Mucosa of descending colon (tissue), 3 donors: ENCODE measurements around the gene ERP44. TPM values are rescaled to one million over a fixed set of nuclear protein-coding genes. Genes with fewer than 3 reads are reported as not detected.
"Not testable (repeated sequence)": the region's sequence is repeated elsewhere in the genome, so short reads cannot be mapped to it uniquely, and the experiment has no call there.

Experiments
- ATAC-seq: fragments of 200-7000 bp; cut with Tn5 transposase; one replicate; pipeline ENCODE4 v1.9.1; 2020; ENCODE audit warnings: mild to moderate bottlenecking, moderate library complexity
- DNase-seq, 3 donors: peaks; one replicate each; pipeline ENCODE4 v3.0.0-alpha.2; 2020
- H3K36me3 ChIP-seq: fragments of 200-600 bp; one replicate; pipeline ENCODE4 v1.8.0; 2021; ENCODE audit warnings: low read depth, mild to moderate bottlenecking
- H3K4me1 ChIP-seq: fragments of 200-600 bp; one replicate; pipeline ENCODE4 v1.8.0; 2021; ENCODE audit warnings: low read depth, mild to moderate bottlenecking
- H3K4me3 ChIP-seq: fragments of 200-600 bp; one replicate; pipeline ENCODE4 v1.8.0; 2021; ENCODE audit warnings: mild to moderate bottlenecking
- H3K9me3 ChIP-seq: fragments of 200-600 bp; one replicate; pipeline ENCODE4 v1.8.0; 2021; ENCODE audit warnings: mild to moderate bottlenecking
- CTCF ChIP-seq: fragments of 200-600 bp; IDR thresholded peaks from one replicate; pipeline ENCODE4 v1.8.0; 2022; ENCODE audit warnings: antibody characterized with exemption, mild to moderate bottlenecking
- intact Hi-C, 2 donors: fragments of 100-400 bp; cut with DNase I in 1 of 2; cut with micrococcal nuclease in 1 of 2; formaldehyde crosslinking; loops; one replicate each; pipeline versions ENCODE4 v1.11.0 to v1.11.1; 2022; cut with DNase I, micrococcal nuclease
- total RNA-seq, 3 donors: library from RNA; stranded (reverse); fragmentation: NEBNext Ultra II Directional in 2 of 3; extraction: Animal tissue kit (Norgen Biotek cat#: 25700) in 2 of 3; gene quantifications; one replicate each; pipeline versions ENCODE4 v1.2.1 to v1.2.4, GENCODE V29; 2021 to 2023
- donor health status: DM: no; HTN: no; CAD: no; lungs with moderate emphysema.
- donor health status: DM: no; HTN: no; CAD: no.
- donor health status: DM: no; HTN: yes; CAD: no.

The ERP44 gene
- total RNA-seq, 3 donors from 2014 or later: 19.5 to 29.7 (median 26.4) TPM

DNA sequence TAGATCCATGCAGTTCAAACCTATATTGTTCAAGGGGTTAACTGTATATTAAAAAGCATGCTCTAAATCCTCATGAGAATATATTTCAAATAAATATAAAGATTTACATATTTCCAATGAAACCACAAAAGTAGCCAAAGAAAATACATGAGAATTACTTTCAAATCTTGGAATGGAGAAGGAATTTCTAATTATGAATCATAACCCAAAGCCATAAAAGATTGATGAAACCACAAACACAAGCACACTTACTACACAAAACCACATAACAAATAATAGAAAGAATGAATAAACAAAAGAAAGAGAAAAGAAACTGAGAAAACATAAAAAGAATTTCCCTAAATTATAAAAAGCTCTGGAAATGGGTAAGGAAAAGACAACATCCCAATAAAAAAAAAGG is 16.0 kb downstream of the ERP44 start:
- H3K9me3 ChIP-seq: no peaks in the 10 kb centered on the region
- no peak overlapping the region for H3K4me3 ChIP-seq
- H3K4me1 ChIP-seq: no peaks in the 10 kb centered on the region
- ATAC-seq (no peak), DNase-seq (no peak)
- no peak for TF ChIP-seq CTCF
- intact Hi-C loops: no loop called here
- no peaks in the 10 kb centered on the region for H3K36me3 ChIP-seq

DNA sequence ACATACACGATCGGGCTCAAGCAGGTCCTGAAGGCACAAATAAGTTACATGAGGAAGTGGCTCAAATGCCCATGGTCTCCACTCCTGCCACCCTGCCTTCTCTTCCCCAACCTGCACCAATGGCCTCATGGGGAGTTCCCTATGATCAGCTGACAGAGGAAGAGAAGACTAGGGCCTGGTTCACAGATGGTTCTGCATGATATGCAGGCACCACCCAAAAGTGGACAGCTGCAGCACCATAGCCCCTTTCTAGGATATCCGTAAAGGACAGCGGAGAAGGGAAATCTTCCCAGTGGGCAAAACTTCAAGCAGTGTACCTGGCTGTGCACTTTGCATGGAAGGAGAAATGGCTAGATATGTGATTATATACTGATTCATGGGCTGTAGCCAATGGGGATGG is 22.5 kb downstream of the ERP44 start:
- H3K36me3 ChIP-seq, H3K4me1 ChIP-seq, H3K4me3 ChIP-seq, H3K9me3 ChIP-seq, DNase-seq, intact Hi-C loops, ATAC-seq: not testable (repeated sequence)

DNA sequence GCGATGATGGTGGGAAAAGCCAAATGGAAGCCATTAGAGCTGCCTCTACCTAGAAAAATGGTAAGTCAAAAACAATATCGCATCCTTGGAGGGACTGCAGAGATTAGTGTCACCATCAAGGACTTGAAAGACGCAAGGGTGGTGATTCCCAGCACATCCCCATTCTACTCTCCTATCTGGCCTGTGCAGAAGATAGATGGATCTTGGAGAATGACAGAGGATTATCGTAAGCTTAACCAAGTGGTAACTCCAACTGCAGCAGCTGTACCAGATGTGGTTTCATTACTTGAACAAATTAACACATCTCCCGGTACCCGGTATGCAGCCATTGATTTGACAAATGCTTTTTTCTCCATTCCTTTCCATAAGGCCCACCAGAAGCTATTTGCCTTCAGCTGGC is 23.8 kb downstream of the ERP44 start:
- intact Hi-C loops: no loop called here
- DNase-seq (no peak), ATAC-seq (no peak)
- no peaks in the 10 kb centered on the region for H3K4me1 ChIP-seq
- no peak for TF ChIP-seq CTCF
- no peaks in the 10 kb centered on the region for H3K9me3 ChIP-seq
- H3K36me3 ChIP-seq: no peaks in the 10 kb centered on the region
- H3K4me3 ChIP-seq: no peak overlapping the region

GRCh38 chr9:100074093-100074492 is 24.7 kb downstream of the ERP44 start:
- Histone ChIP-seq H3K4me3 (no peak overlapping the region), H3K9me3 (no peaks in the 10 kb centered on the region), H3K36me3 (no peaks in the 10 kb centered on the region), H3K4me1 (no peaks in the 10 kb centered on the region)
- DNase-seq (no peak), ATAC-seq (no peak)
- no peak for TF ChIP-seq CTCF
- intact Hi-C loops: no loop called here

DNA sequence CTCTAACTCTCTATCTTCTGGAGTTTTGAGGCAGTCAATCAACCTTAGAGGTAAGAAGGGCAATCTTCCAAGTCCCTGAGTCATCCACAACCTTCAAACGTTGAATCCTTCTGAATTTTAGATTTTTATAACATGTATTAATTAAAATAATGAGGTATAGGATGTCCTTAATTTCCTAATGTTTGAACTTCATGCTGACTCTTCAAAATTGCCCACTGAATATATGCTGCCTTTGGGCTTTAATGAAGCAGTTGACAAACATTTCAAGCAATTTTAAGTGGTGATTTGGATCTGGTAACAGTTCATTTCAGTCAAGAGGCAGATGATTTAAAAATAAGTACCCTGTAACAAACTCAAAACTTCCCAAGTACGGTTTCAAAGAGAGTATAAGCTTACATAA is 26.0 kb downstream of the ERP44 start:
- DNase-seq: no peak
- intact Hi-C loops: no loop called here
- H3K36me3 ChIP-seq: no peaks in the 10 kb centered on the region
- no peak for TF ChIP-seq CTCF
- H3K4me1 ChIP-seq: no peaks in the 10 kb centered on the region
- H3K4me3 ChIP-seq: no peak overlapping the region
- H3K9me3 ChIP-seq: no peaks in the 10 kb centered on the region
- ATAC-seq: no peak

DNA sequence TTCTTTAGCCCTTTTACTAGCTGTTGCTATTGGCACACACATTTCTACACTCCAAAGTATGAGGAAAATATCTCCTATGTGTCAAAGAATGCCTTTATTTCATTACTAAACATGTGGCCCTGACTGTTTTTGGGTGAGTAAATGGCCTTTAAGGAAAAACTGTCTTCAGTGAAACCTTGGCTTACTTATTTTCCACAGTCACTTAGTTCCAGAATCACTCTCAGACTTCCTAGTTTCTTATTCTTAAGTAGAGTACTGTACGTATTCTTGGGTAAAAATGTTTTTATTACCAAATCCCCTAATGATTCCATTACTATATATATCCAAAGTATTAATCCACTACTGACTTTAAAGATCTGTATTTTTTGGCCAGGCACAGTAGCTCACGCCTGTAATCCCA is 27.5 kb downstream of the ERP44 start:
- ATAC-seq (no peak), DNase-seq (no peak)
- Histone ChIP-seq H3K36me3 (no peaks in the 10 kb centered on the region), H3K4me1 (no peaks in the 10 kb centered on the region), H3K4me3 (no peak overlapping the region), H3K9me3 (no peaks in the 10 kb centered on the region)
- intact Hi-C loops: no loop called here
- TF ChIP-seq CTCF: no peak
